DLD1 (cell line): ENCODE results near the gene UROD.

Experiments
- in situ Hi-C: cut with HindIII; loops from 2 replicates; pipeline ENCODE4 v1.10.0; 2017; ENCODE audit warnings: low sequenced_read_pairs

Gene UROD

DNA sequence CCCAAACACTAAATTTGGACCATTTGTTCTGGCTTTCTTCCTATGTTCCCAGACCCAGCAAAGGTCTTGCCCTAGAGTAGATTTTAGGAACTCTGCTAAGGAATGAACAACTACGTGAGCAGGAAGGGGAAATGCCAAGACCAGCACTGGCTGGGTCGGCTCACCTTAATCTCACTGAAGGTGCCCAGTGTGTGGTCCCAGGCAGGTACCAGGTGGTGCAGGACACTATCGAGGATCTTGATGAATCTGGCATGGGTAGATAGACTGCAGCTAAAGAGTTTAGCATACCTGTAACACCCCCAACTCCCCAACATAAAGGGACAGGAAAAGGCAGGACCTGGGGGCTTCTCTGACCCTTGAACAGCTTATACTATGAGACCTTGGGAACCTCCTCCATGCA is 4.0 kb upstream of the UROD start:
- in situ Hi-C loops: no loop called here

DNA sequence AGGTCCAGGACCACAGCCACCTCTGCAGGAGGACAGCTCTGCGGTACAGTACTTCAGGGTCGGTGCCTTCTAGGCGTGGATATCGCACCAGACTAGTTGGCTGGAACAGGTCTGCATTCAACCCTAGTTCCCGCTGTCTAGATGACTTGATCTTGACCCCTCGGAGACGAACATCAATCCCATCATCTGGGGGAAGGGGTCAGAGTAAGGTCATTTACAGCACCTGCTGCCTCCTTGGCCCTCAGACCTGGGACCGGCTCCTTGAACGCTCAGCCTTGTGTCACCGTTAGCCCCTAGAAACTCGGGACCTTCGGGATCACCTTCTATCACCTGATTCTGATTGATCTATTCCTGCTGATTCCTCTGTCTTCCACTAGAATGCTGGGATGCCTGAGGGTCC is 3.5 kb upstream of the UROD start:
- in situ Hi-C loops: no loop called here

DNA sequence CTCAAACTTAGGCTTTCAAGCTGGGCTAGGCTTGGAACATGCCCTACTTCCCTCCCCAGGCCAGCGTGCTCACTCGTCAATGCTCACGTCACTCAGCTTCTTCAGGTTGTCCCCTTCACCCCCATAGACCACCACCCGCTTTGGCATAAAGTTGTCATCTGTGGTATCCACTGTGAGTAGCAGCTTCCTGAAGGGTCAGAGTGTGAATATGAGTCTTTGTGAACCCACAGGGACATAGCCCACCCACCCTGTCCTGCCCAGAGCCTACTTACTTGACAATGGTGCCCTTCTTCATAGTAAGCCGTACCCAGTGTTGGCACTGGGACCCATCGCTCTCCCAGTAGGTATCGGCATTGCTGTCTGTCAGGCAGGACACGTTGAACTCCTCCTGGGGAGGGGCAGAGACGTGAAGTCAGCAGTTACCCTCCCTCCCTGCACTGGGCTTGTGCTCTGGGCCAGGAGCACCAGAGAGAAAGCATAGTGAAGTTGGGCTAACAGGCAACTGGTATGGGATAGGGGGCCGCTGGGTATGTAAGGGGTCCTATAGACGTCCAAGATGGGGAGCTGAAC is 2.7 kb upstream of the UROD start:
- in situ Hi-C loops: no loop called here

DNA sequence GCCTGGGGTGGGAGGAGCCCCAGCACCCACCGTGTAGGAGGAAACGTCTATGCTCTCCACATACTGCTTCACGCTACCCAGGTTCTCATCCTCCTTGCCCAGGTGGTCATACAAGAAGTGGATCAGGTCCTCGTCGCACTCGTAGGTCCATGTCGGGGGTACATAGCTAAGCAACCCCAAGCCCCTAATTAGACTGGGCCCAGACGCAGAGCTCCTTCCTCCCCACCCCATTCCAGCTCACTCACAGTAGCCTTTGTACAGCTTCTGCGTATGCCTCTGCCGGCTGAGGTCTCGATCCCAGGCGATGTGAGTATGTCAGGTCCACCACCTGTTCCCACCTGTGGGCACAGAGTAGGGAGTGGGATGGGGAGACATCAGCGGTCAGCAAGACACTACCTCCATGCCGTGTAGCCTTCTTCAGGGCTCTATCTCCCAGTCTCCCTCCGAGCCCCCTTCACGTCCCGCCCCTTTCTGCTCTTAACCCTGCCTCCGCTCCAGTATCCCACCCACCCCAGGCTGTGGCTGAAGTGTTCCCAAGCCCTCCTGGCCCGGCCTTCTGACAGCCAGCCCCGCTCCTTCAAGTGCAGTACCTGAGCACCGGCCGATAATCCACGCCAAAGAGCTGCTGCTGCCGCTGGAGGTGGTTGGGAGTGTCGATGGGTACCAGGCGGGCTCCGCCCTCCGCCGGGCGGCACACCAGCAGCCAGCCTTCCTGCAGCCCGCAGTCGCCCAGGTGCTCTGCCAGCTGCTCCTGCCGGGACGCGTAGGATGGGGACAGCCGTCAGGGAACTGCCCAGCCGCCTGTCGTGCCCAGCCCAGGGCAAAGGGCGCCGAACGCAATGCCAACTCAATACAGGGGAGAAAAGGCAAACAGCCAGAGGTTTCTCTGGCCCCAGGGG is 1.8 kb upstream of the UROD start:
- in situ Hi-C loops: no loop called here

DNA sequence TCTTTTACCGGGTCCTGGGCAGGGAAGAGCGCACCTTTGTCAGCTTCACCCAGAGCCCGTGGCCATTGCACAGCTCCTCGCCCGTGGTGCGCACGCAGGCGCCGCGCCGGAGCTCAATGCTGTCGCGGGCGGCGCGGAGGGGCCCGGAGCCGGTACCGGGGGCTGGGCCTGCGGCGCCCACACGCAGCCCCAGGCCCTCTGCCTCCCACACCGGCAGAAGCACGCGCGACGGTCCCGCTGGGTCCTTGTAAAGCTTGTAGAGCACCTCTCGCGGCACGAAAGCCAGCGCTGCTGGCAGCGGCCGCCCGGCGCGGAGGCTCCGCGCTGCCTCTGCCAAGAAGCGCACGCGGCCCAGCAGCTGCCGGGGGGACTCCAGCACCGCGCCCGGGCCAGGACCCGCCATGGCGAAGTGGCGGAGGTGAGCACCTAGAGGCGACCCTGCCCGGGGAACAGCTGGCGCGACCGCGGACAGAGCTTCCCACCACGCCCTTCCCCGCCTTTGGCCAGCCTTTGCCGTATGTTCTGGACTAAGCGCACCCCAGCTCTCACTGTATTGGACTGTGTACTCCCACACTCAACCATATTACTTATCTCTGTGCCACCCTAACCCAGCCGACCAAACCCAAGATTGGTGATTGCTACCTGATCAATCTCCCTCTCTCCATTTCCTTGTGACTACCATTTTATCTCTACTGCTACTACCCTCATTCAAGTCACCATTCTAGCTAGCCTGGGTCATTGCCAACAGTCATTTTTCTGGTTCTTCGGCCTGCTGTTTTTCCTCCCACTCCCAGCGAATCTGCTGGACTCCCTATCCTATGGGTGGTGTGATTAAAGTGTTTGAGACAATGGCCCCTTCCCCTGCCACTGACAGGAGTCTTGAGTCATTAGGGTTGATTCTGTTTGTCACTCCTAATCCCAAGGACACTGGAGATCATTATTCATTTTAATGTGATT is 921 bp upstream of the UROD start, which contains the start of gene HECTD3:
HECTD3 (minus strand) TSS at position 470 of the 957 bp plus-strand sequence; CDS start at position 403, 67 bp downstream.
- in situ Hi-C loops: no loop called here

DNA sequence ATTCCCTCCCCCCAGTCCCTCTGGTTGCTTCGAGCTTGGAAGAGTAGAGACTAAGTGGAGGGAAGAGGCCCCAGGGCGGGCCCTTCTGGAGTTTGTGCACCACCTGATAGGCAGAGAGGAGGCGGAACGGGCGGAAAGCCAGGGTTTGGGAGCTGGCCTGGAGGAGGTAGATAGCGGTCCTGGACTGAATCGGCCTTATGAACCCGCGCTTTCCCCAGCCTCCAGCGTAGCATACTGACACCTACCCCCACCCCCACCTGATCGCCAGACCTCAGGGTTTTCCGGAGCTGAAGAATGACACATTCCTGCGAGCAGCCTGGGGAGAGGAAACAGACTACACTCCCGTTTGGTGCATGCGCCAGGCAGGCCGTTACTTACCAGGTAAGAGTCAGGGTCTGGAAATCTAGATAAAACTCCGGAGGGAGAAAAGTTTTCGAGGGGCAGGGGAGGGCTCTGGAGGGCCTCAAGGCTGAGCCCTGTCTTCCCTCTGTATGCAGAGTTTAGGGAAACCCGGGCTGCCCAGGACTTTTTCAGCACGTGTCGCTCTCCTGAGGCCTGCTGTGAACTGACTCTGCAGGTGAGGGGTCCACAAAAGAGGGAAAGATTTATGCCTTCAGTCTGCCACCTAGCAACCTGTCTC is 705 bp downstream of the UROD start:
- in situ Hi-C loops: no loop called here

DNA sequence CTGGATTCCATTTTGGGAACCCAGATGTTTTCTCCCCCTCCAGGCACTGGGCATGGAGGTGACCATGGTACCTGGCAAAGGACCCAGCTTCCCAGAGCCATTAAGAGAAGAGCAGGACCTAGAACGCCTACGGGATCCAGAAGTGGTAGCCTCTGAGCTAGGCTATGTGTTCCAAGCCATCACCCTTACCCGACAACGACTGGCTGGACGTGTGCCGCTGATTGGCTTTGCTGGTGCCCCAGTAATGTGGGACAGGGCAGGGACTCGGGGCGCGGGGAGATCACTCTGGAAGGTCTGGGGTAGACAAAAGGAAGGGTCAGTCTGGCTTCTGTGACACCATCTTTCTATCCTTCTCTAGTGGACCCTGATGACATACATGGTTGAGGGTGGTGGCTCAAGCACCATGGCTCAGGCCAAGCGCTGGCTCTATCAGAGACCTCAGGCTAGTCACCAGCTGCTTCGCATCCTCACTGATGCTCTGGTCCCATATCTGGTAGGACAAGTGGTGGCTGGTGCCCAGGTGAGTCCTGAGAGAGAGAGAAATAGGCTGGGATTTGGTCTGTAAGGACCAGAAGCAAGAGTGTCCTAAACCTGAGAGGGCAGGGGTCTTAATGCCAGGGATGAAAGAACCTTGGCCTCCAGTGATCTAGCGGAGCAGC is 1.6 kb downstream of the UROD start:
- in situ Hi-C loops: no loop called here

DNA sequence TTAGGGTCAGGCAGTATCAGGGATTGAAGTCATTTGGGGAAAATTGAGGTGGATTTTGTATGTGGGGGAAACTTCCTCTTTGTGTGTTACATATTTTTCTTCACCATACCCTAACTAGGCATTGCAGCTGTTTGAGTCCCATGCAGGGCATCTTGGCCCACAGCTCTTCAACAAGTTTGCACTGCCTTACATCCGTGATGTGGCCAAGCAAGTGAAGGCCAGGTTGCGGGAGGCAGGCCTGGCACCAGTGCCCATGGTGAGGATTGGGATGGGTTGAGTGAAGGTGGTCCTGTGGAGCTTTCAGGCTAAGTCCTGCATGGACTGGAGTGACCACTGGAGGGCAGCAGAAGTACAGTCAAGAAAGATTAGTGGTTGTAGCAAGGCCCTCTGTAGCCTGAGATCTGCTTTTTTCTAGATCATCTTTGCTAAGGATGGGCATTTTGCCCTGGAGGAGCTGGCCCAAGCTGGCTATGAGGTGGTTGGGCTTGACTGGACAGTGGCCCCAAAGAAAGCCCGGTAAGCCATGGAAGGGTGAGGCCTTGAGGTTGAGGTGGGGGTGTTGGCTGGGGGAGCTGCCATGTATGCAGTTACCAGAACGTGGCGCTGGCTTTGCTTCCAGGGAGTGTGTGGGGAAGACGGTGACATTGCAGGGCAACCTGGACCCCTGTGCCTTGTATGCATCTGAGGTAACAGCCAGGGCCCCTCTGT is 2.4 kb downstream of the UROD start:
- in situ Hi-C loops: no loop called here

DNA sequence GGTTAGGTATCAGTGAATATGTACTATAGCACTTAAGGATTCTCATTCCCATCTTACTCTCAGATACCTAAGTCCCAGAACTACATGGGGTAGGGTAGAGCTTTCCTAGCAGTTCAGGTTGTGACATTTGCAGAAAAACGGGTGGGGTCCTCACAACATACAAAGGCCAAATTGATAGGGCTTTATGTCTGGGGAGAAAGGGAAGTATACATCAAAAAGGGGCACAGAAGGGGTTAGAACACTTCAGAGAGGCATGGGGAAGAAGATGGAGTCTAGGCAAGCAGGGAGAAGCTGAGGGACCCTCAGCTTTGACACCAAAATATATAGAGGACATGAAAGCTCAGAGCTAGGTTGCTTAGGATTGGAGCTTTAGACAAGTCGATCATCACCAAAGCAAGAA is 3.6 kb downstream of the UROD start:
- in situ Hi-C loops: no loop called here

DNA sequence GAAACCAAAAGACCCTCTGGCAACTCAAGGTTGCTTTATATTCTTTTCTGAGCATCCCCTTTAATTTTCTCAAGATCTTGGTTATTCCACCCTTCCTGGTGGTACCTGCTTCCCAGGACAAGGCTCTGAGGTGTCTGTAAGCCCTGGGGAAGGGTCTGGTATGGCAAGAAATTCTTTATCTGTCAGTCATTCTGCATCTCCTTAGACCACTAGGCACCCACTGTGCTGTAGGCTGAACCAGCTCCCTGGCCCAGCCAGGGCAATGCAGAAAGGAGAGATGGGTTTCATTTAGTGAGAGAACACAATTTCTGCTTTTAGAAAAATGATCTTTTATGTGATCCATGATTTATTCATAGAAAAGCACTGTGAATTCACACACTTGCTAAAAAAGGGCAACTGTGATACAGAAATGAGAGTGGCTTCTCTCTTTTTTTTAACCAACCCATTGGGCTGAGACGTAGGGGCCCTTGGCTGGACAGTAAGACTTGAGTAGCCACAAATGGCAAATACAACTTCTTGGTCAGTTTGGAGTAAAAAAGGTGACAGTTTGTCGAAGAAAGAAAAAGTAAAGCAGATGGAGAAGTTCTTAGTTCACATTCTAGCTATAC is 4.1 kb downstream of the UROD start:
- in situ Hi-C loops: no loop called here

DNA sequence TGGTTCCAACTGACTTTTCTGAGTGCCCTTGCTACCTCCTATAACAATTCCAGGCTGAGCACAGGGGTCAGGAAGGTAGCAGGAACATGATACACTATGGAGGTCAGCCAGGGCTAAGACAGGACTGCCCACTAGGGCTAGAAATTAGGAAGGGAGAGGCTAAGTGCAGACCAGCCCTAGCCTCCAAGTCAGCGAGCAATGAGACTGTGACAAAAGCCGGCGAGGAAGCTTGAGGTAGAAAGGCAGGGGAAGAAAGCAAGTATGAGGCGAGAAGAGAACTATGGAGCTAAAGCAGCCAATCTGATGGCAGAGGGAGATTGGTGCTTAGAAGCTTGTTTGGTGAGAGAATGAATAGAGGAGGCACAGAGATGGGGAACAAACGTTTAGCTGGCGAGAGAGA is 4.7 kb downstream of the UROD start:
- in situ Hi-C loops: no loop called here

DNA sequence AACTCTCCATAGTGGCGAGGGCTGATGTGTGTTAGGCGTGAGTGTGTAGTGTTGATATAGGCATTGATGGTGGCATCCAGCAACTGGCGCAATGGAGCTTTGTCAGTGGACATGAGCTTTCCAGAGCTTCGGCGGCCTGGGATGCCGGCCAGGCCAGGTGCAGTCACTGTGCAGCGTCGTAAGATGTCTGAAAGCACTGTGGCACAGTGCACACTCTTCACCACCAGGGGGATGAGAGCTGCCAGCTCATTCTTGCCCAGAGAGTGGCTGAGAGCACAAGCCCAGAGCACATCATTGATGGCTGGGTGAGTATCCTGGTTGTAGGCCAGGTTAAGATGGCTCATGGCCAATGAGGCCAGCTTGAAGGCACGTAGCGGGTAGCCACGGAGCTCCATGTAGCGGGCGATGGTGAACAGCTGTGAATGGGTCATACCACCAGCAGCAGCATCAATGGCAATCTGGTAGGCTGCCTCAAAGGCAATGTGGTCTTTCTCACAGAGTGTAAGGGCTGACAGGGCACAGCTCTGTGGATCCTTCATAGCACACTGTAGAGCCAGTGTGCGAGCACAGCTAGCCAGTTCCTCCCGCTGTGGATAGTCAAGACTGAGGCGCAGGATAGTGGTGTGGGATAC is 6.7 kb downstream of the UROD start:
- in situ Hi-C loops: no loop called here

DNA sequence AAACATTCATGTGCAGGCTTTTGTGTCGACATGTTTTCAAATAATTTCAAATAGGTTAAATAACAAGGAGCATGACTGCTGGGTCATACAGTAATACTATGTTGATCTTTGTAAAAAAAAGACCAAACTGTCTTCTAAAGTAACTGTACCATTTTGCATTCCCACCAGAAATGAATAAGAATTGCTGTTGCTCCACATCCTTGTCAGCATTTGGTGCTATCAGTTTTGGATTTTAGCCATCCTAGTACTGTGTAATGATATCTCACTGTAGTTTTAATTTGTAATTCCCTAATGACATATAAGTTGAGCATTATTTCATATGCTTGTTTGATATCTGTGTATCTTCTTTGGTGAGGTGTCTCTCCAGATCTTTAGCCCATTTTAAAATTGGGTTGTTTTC is 11.6 kb downstream of the UROD start:
- in situ Hi-C loops: no loop called here

DNA sequence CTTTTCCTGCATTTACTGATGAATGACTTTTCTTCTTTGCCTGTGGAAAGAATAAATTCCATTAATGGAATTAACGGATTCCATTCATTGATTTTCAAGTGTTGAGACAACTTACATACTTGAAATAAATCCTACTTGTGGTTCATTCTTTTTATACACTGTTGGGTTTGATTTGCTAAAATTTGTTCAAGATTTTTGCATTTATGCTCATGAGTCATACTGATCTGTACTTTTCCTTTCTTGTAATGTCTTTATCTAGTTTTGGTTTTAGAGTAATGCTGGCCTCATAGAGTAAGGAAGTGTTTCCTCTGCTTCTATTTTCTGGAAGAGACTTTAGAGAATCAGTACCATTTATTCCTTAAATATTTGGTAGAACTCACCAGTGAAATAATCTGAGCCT is 14.4 kb downstream of the UROD start:
- in situ Hi-C loops: no loop called here

DNA sequence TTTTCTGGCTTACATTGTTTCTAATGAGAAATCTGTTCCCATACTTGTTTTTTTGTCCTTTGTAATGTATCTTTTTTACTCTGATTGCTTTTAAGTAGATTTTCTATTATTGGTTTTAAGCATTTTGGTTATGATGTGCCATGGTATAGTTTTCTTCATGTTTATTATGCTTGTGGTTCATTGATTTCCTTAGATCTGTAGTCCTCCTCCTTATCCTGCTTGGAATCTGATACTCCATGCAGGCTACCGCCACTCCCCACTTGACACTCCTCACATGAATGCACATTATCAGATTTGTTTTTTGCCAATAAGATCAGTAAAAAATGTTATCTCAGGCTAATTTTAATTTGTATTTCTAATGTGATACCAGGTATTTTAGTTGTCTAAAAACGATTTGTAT is 20.8 kb downstream of the UROD start:
- in situ Hi-C loops: no loop called here

DNA sequence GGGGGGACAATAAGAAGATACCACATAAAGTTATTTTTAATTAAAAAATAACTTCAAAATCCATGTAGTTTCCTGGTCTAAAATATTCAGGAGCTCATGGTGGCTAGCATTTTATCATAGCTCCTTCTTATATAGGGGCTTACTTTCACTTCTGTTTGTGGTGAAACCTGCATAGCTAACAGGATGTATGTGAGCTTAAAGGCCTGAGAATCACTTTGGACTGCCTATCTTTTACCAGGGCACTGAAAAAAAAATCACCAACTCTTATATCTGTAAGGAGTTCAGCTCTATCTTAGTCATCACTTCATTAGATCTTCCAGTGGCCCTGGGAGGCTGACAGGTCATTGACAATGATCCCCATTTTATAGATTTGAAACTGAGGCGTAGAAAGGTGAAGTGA is 21.3 kb downstream of the UROD start:
- in situ Hi-C loops: no loop called here

DNA sequence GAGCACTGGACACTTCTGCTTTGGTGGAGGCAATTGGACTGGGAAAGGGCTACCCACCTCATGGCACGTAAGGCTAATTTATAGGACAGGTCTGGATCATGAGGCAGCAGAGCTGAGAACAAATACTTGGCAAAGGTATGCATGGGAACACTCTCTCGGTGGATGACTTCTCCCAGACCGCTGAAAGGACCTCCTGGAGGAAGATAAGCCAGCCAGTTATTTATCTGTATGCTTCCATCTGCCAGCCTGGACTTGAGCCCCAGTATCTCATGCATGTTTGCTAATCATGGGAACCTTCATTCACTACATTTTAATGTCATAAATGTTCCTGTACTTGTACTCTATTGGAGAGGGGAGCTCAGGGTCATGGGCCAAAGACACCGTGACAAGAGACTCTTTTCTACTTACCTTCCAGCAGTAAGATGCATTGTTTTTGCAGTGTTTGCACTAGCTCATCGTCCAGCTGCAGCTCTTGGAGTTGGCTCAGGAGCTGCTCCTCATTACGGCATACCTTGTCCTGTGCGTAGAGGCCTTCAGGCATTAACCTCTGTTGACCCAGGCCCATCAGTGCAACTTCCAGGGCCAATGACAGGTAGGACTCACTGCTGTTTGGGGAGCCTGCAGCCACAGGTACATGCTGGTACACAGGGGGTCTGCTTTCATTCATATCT is 23.7 kb downstream of the UROD start:
- in situ Hi-C loops: no loop called here

DNA sequence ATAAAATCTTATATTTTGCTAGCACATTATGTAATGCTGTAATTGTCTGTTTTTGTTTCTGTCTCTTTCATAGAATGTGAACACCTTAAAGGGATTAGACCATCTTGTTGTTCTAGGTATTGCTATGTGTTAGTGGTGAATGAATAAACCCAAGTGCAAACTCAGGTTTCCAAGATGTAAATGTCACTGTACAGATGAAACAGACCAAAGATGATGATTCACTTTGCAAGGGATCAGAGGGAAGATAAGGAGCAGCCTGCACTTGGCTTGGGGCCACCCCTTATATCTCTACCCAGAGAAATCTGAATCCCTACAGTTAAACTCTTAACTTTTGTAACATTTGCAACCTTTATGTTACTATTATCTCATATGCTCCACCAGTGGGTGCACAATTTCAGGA is 25.4 kb downstream of the UROD start:
- in situ Hi-C loops: no loop called here
